CD14-positive monocyte (primary cell): ENCODE measurements around the gene RAI14. TPM values are rescaled to one million over a fixed set of nuclear protein-coding genes. Genes with fewer than 3 reads are reported as not detected.

Experiments
- DNase-seq, 3 donors: peaks; one replicate each; pipeline ENCODE4 v3.0.0-alpha.2; 2011 to 2022
- H2AFZ ChIP-seq: 2 replicates; pipeline ENCODE4 v1.6.0; 2012; ENCODE audit warnings: mild to moderate bottlenecking, low read depth, low read length, inconsistent platforms; ENCODE audit not compliant: insufficient read depth, poor library complexity, severe bottlenecking
- H3K27ac ChIP-seq, 2 donors: 1 replicate in 1 of 2; 2 replicates in 1 of 2; pipeline ENCODE4 v1.5.1; 2012 to 2013; ENCODE audit warnings: low read length in 2 of 2, control low read depth in 1 of 2, inconsistent platforms in 1 of 2, low read depth in 1 of 2, mild to moderate bottlenecking in 1 of 2
- H3K27me3 ChIP-seq, 2 donors: one replicate each; pipeline versions ENCODE4 v1.6.0 to v1.6.1; 2011 to 2013; ENCODE audit warnings: low read length in 2 of 2; ENCODE audit not compliant: control insufficient read depth in 2 of 2, insufficient read depth in 2 of 2
- H3K36me3 ChIP-seq, 2 donors: replicated peaks in 1 of 2; 1 replicate in 1 of 2; 2 replicates in 1 of 2; pipeline versions ENCODE4 v1.5.1 to v1.6.1; 2012 to 2013; ENCODE audit warnings: low read length in 2 of 2, control low read depth in 1 of 2, inconsistent platforms in 1 of 2, mild to moderate bottlenecking in 1 of 2; ENCODE audit not compliant: insufficient read depth in 2 of 2, control insufficient read depth in 1 of 2
- H3K4me1 ChIP-seq, 2 donors: 1 replicate in 1 of 2; 2 replicates in 1 of 2; pipeline versions ENCODE4 v1.5.1 to v1.6.1; 2012 to 2013; ENCODE audit warnings: low read length in 2 of 2, control low read depth in 1 of 2, inconsistent platforms in 1 of 2, mild to moderate bottlenecking in 1 of 2, moderate library complexity in 1 of 2; ENCODE audit not compliant: insufficient read depth in 2 of 2, control insufficient read depth in 1 of 2
- H3K4me2 ChIP-seq: replicated peaks from 2 replicates; pipeline ENCODE3; 2012; ENCODE audit warnings: low read length, moderate library complexity, mild to moderate bottlenecking; ENCODE audit not compliant: poor library complexity, severe bottlenecking; ENCODE audit errors: extremely low read depth
- H3K4me3 ChIP-seq, 3 experiments: fragments of 200-600 bp in 1 of 3; sonication (generic) in 1 of 3; replicated peaks in 1 of 3; 1 replicate in 2 of 3; 2 replicates in 1 of 3; pipeline ENCODE4 v1.5.1; 2011 to 2013; ENCODE audit warnings: low read length in 3 of 3, mild to moderate bottlenecking in 3 of 3, control low read depth in 2 of 3, low read depth in 2 of 3, inconsistent platforms in 1 of 3, moderate library complexity in 1 of 3
- H3K79me2 ChIP-seq: 2 replicates; pipeline ENCODE4 v1.6.0; 2012; ENCODE audit warnings: mild to moderate bottlenecking, control low read depth, inconsistent platforms, low read length, moderate library complexity; ENCODE audit not compliant: insufficient read depth
- H3K9ac ChIP-seq: 2 replicates; pipeline ENCODE4 v1.6.0; 2017; ENCODE audit warnings: low read length, mild to moderate bottlenecking; ENCODE audit not compliant: insufficient read depth, poor library complexity, severe bottlenecking
- H3K9me3 ChIP-seq, 2 donors: replicated peaks in 1 of 2; 1 replicate in 1 of 2; 2 replicates in 1 of 2; pipeline versions ENCODE4 v1.5.1 to v1.6.1; 2012 to 2013; ENCODE audit warnings: low read length in 2 of 2, control low read depth in 1 of 2; ENCODE audit not compliant: control insufficient read depth in 1 of 2, insufficient read depth in 1 of 2
- H4K20me1 ChIP-seq: 2 replicates; pipeline ENCODE4 v1.6.0; 2012; ENCODE audit warnings: mild to moderate bottlenecking, low read length, control low read depth, moderate library complexity; ENCODE audit not compliant: insufficient read depth
- H3K27ac Mint-ChIP-seq, 7 donors: one replicate each; pipeline ENCODE4 v1.8.0; 2020; ENCODE audit warnings: mild to moderate bottlenecking in 7 of 7, mixed read lengths in 7 of 7, moderate library complexity in 6 of 7, inconsistent platforms in 2 of 7
- H3K27me3 Mint-ChIP-seq, 3 donors: one replicate each; pipeline ENCODE4 v1.8.0; 2021 to 2022; ENCODE audit warnings: low read depth in 3 of 3, mild to moderate bottlenecking in 3 of 3, mixed read lengths in 3 of 3, moderate library complexity in 3 of 3, inconsistent platforms in 1 of 3
- H3K36me3 Mint-ChIP-seq, 2 donors: one replicate each; pipeline ENCODE4 v1.8.0; 2020; ENCODE audit warnings: mixed read lengths in 2 of 2, inconsistent platforms in 1 of 2, mild to moderate bottlenecking in 1 of 2
- H3K4me1 Mint-ChIP-seq: one replicate; pipeline ENCODE4 v1.8.0; 2020; ENCODE audit warnings: mild to moderate bottlenecking, mixed read lengths
- H3K4me3 Mint-ChIP-seq, 2 donors: one replicate each; pipeline ENCODE4 v1.8.0; 2020; ENCODE audit warnings: mild to moderate bottlenecking in 2 of 2, mixed read lengths in 2 of 2, moderate library complexity in 1 of 2
- H3K9me3 Mint-ChIP-seq, 7 donors: one replicate each; pipeline ENCODE4 v1.8.0; 2020 to 2022; ENCODE audit warnings: mixed read lengths in 7 of 7, mild to moderate bottlenecking in 6 of 7, moderate library complexity in 6 of 7, inconsistent platforms in 2 of 7
- CTCF ChIP-seq: fragments of 200-600 bp; IDR thresholded peaks from one replicate; pipeline ENCODE4 v1.8.0; 2022; ENCODE audit warnings: antibody characterized with exemption, mild to moderate bottlenecking
- WGBS: methylation state at CpG from one replicate; pipeline ENCODE4 v1.1.5; 2013; ENCODE audit warnings: missing lambda C conversion rate; ENCODE audit not compliant: insufficient coverage; 5-methylcytosine and 5-hydroxymethylcytosine counted together
- intact Hi-C, 2 donors: fragments of 100-400 bp; cut with micrococcal nuclease; formaldehyde crosslinking; loops; one replicate each; pipeline versions ENCODE4 v1.15.0 to v1.15.1; 2023
- polyA plus RNA-seq, 3 donors: library from polyadenylated mRNA; depleted of rRNA in 1 of 3; unstranded in 2 of 3; stranded (reverse) in 1 of 3; fragments of 300-500 nt in 2 of 3; fragments of >200 nt in 1 of 3; fragmentation: Illumina TruSeq in 2 of 3; gene quantifications; 1 replicate in 2 of 3; 2 replicates in 1 of 3; pipeline ENCODE4 v1.2.3, GENCODE V29; 2012 to 2021

RAI14 gene
- polyA plus RNA-seq, 3 donors, result 0.08 TPM; not detected in 2

- no peaks in the 10 kb centered on the region for H3K79me2 ChIP-seq
- 82% methylated on average over 5 of the region's 6 CpGs for WGBS
Observed at GRCh38 chr5:34787035-34787434, 130.9 kb downstream of the RAI14 start.

GRCh38 chr5:34789021-34789531 is 132.9 kb downstream of the RAI14 start:
- H3K9me3 ChIP-seq, result peaks cover 0 to 11% of the 10 kb centered on the region in 2 donors
- WGBS, result 95% methylated on average over 2 of the region's 5 CpGs
- no peak for DNase-seq
- TF ChIP-seq CTCF, result no peak
- no peaks in the 10 kb centered on the region for H3K36me3 Mint-ChIP-seq
- intact Hi-C loops, result no loop called here
- peaks cover 2 to 16% (median 6%) of the 10 kb centered on the region in 7 donors for H3K9me3 Mint-ChIP-seq
- no peak overlapping the region for H2AFZ ChIP-seq
- H3K4me3 Mint-ChIP-seq, result no peak overlapping the region
- no peaks in the 10 kb centered on the region for H4K20me1 ChIP-seq
- H3K27me3 ChIP-seq, result no peaks in the 10 kb centered on the region
- H3K4me2 ChIP-seq, result no peak overlapping the region
- no peak overlapping the region for H3K27ac ChIP-seq
- H3K36me3 ChIP-seq, result no peaks in the 10 kb centered on the region
- peaks cover 0 to 2% (median 0%) of the 10 kb centered on the region in 3 donors for H3K27me3 Mint-ChIP-seq
- H3K9ac ChIP-seq, result no peak overlapping the region
- no peaks in the 10 kb centered on the region for H3K79me2 ChIP-seq
- H3K27ac Mint-ChIP-seq, result no peak overlapping the region
- no peaks in the 10 kb centered on the region for H3K4me1 ChIP-seq
- no peak overlapping the region for H3K4me3 ChIP-seq
- no peaks in the 10 kb centered on the region for H3K4me1 Mint-ChIP-seq

More at GRCh38 chr5:34787035-34787434, 130.9 kb downstream of the RAI14 start:
- Histone ChIP-seq H3K4me1 (no peaks in the 10 kb centered on the region), H3K36me3 (no peaks in the 10 kb centered on the region), H3K27me3 (no peaks in the 10 kb centered on the region), H3K9ac (no peak overlapping the region), H2AFZ (no peak overlapping the region), H3K4me3 (no peak overlapping the region), H4K20me1 (no peaks in the 10 kb centered on the region), H3K27ac (no peak overlapping the region), H3K4me2 (no peak overlapping the region), H3K9me3 (peaks cover 0 to 14% of the 10 kb centered on the region in 2 donors)
- H3K9me3 Mint-ChIP-seq, result peaks cover 2 to 21% (median 9%) of the 10 kb centered on the region in 7 donors
- no peaks in the 10 kb centered on the region for H3K4me1 Mint-ChIP-seq
- intact Hi-C loops, result no loop called here
- H3K4me3 Mint-ChIP-seq, result no peak overlapping the region
- H3K27me3 Mint-ChIP-seq, result peaks cover 0 to 2% (median 2%) of the 10 kb centered on the region in 3 donors
- DNase-seq, result no peak
- no peaks in the 10 kb centered on the region for H3K36me3 Mint-ChIP-seq
- no peak overlapping the region for H3K27ac Mint-ChIP-seq
- TF ChIP-seq CTCF, result no peak
